GM18861 (cell line): ENCODE data around the gene PRPS2.

Experiments
- ATAC-seq: cut with Tn5 transposase; IDR thresholded peaks from one replicate; pipeline ENCODE4 v1.9.1; 2021; ENCODE audit not compliant: unreplicated experiment

The PRPS2 gene

DNA sequence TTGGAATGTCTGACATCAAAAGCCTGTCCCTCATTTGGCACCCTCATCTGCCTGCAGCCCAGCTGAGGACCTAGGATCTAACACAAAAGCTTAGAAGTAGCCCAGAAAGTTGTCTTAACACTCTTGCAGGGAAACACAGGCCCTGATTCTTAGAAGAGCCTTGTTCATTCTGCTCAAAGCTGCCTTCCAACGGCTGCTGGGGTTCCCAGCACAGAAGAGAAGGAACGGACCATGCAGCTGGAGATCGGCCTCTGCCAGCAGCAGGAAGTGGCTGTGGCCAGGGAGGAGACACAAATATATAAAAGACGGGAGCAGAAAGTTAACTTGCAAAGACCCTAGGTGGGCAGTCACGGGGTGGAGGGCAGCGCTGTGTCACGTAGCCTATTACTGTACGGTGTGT lies 20.4 kb downstream of the PRPS2 start:
- ATAC-seq = no peak

DNA sequence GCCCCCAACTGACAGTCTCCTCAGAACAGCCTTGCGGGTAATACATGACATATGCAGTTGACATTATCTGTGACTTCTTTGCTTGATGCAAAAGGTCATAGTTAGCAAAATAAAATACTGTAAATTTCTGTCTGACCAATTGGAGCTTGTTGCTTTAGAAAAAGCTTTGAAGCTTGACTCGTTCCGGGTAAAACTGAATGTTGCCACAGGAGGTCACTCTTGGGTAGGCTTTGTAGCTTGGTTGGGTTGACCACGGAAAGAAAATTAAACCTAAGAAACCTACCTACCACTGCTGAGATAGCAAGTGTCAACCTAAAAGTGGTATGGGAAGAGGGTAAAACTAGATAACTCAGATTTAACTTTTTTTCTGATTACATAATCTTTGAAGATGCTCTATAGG lies 23.2 kb downstream of the PRPS2 start:
- peak; percentile 69 for ATAC-seq

DNA sequence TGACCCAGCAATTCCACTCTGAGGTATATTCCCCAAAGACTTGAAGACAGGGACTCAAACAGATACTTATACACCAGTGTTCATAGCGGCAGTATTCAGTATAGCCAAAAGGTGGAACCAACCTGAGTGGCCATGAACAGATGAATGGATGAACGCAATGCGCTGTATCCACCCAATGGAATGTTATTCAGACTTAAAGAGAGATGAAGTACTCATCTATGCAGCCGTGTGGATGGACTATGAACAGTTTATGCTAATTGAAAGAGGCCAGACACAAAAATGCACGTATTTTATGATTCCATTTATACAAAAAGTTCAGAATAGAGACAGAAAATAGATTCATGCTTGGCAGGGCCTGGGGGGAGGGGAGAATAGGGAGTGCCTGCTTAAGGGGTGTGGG lies 26.3 kb downstream of the PRPS2 start:
- ATAC-seq = no peak

DNA sequence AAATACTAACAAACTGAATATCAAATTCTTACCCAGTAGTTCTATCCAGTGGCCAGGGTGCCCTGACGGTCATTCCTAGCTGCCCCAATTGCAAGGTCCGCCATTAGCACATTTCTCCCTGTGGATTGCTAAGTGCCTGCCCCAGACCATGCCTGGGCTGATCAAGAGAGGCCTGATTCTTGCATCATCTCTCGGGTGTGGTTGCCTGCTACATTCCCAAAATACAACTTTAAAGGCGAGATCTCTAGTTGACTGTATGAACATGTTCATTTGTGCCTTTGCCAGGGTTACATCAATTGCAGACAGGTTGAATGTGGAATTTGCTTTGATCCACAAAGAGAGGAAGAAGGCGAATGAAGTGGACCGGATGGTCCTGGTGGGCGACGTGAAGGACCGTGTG lies 28.0 kb downstream of the PRPS2 start:
- ATAC-seq = no peak

DNA sequence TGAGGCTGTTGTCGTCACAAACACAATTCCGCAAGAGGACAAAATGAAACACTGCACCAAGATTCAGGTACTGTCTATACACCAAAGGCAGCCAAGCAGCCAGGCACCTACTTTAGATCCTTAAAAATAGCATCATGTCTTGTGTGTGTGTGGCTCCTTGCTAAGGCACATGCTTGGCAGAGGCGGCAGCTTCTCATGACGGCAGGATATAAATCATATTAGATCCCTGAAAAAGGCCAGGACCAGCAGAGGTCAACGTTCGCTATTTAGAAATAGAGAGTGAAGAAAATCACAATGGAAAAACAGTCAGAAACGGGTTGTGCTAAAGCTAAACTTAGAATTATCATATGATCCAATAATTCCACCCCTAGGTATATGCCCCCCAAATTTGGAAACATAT lies 29.5 kb downstream of the PRPS2 start:
- ATAC-seq = no peak

DNA sequence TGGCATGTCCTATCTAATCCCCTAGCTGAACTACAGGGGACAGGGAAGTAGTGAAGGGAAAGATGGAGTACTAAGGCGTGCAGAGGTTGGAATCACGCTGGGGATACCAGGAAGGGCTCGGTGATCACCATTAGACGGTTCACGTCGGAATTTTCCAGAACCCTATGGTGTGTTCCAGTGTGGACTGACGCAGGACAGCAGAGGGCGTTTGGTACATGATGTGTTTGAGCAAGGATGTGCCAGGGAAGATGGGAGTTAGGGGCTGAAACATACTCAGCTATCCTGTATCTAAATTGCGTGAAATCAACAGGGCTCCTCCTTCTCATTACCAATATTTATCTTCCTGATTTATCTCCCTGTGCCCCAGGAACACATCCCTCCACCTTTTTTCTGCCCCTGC lies 33.7 kb downstream of the PRPS2 start:
- no peak for ATAC-seq

DNA sequence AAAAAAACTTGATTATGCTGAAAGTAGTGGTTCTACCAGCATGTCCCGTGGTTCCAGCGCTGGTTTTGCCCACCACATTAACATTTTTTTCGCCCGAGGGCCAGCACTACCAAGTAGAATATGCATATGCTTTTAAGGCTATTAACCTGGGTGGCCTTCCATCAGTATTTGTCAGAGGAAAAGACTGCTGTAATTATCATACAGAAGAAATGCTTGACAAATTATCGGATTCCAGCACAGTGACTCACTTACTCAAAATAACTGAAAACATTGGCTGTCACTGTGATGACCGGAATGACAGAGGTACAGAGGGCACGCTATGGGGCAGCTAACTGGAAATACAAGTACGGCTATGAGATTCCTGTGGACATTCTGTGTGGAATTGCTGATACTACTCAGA lies 34.6 kb downstream of the PRPS2 start:
- ATAC-seq = no peak

DNA sequence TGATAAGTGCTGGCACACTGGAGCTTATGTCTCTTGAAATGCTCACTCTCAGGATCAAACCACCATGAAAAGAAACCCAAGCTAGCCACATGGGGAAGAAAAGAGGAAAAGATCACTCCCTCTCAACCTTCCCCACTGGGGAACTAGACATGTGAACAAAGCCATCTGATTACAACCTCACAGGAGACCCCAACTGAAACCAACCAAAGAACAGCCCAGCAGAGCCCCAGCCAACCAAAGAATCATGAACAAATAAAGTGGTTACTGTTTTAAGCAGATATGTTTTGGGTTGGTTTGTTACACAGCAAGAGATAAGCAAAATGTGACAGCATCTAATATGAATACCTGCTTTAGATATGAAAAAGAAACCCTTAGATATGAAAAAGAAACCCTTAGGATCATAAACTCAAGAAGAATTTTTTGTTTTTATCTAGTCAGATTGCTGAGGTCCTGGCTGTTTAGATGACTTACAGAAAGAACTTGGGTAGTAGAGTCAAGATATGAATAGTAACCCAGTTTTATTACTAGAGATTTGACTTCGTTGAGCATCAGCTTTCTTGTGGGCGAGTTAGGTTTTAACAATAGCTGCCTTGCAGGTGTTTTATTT lies 52.0 kb downstream of the PRPS2 start:
- ATAC-seq = peak; percentile 8

DNA sequence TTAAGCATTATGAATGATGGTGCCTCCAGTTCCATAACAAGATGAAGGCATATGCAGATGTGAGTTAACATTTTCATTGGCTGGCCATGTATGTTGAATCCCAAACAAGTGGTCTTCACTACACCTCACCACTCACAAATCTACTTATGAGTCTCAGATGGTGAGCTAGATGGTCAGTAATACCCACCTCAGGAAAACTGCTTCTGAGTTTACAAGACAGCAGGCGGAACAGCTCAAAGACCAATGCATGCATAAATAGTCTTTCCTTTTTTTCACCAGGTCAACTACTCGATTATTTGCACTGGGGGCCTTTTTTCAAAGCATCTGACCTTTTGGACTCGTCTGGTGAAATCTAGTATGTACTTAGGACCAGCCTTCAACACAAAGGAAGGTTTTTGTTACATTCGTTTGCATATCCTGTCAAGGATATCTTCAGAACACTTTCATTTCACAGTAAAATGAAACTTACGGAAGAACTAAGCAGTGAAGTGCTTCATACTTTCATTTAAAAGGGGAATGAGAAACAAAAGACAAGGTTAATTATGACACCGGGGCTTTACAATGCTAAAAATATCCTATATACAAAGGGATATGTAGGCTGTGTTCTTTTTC lies 52.6 kb downstream of the PRPS2 start:
- peak; percentile 94 for ATAC-seq

DNA sequence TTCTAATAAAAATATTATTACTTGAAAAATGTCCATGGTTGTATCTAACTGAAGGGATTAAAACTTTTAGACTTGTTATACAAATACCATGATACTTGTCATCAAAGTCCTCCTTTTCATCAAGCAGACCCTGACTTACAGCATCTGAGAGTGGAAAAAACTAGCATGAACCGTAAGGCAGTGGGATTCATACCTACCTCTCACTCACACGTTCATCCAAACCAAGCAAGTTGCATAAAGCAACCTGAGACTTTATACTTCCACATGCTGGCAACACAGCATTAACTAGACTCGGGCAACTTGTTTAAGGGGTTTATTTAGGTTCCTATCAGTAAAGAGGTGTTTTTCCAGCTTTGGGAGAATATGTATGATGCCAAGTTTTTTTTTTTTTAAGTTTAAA lies 53.1 kb downstream of the PRPS2 start:
- no peak for ATAC-seq

DNA sequence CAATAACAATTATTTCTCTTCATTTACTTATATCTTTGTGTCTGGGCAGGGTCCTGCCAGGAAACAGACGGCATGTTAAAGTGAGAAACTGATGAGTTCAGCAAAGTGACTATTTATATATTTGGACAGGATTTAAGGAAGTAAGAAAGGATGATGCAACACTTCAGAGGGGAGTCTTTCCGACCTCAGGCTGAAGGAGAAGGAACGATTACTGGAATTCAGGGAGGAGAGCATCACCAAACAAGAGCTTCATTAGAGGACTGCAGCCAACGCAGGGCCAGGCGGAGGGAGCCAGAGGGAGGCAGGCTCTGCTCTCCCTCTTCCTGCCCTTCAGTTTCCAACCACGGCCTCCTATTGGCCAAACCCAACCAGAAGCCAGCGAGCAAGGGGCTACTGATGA lies 74.1 kb downstream of the PRPS2 start:
- no peak for ATAC-seq

DNA sequence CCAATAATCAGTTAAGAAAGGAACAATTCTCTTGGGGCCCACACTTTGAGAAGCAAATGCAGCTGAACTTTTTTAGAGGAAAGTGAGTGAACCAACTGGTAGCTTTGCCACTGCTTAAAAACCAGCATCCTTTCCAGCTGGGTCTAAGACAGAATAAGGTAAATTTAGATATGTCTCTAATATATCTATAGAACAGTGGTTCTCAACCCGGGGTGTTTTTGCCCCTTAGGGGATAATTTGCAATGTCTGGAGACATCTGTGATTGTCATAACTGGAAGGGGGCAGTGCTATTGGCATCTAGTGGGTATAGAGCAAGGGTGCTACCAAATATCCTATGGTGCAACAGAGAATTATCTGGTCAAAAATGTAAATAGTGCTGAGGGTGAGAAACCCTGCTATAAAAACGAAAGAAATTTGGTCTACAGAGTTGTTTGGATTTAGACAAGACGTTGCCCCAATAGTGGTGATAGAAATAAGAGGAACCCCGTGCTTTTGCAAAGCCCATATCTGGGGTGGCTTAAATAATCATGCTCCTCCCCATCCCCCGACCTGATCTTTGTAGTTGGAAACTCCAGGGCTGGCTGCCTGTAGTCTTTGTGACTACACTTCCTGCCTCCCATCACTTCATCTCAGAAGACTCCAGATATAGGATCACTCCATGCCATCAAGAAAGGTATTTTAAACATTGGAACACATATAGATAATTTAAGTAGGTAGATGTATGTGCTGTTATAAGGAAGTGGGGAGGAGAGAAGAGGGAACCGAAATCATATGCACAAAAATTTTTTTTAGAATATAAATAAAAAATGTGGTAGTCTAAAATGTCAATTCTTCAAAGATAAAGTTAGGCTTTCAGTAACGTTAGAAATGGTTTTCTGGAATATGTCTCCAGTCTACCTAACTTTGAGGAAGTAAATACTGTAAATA lies 75.5 kb downstream of the PRPS2 start, which contains the start of gene TLR7:
Gene TLR7 (plus strand): TSS at position 622 of the 927 bp plus-strand sequence. CDS start 507 bp downstream, outside the sequence.
- no peak for ATAC-seq

DNA sequence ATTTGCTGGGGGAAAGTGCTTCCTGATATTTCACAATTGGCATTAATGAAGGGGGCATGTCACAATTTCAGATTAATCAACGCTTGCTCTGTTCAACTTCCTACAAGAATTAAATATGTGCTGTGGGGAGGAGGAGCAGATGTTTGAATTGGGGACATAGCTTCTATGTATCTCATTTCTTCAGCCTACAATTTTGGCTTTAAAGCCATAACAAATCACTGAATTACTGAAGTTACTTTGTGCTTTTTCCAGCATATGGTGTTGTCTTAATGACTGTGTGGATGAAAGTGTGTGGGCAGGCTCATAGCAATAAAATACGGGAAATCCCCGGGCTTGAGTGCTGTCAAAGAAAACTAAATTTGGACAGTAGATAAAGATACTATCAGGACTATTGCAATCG lies 76.5 kb downstream of the PRPS2 start:
- no peak for ATAC-seq

DNA sequence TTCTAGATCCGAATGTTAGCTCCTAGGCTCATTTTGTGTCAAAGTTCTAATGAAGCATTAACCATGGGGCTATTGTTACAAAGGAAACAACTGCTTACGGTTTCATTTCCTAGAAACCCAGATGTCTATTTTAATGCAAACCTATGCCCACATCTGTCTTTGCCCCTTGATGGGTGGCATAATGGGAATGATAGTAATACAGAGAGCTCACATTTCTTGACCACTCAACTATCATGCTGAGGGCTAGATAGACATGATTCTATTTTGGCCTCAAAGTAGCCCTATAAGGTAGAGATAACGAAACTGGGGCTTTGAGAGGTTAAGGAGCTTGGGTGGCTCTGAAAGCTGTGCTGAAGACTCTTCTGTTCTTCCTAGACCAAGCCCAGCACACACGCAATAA lies 77.5 kb downstream of the PRPS2 start:
- ATAC-seq = peak; percentile 79

DNA sequence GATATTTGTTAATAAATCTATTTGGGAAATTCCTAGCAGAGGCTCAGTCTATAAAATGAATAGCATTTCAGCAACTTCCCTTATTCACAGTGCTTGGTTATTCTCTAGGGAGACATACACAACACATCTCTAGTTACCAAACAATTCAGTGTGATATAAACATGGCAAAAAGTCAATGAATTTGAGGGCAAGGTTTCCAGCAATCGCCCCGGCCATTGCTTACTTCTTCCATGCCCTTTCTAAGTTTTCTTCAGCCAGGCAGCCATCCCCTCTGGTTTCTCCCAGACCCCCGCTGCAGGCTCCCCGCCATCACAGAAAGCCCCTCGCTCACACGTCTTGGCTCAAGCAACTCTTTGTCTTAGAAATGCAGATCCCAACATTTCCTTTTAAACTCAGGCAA lies 80.0 kb downstream of the PRPS2 start:
- ATAC-seq = no peak

DNA sequence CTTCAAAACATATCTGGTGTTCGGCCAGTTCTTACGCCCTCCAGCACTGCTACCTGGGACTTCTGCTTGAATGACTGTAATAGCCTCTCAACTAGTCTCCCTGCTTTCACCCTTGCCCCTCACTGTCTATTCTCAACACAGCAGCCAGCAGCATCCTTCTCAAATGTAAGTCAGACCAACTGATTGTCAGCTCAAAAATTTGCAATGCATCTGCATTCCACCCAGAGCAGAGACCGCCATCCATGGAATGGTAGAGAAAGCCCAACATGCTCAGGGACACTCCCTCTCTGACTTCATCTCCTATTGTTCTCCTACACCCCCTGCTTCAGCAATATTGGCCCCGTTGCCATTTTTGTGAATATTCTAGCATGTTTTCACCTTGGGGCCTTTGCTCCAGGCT lies 81.5 kb downstream of the PRPS2 start:
- ATAC-seq = no peak
